H1 (cell line): ENCODE data around the gene SPEN. TPM values are rescaled to one million over a fixed set of nuclear protein-coding genes. Genes with fewer than 3 reads are reported as not detected.

Experiments used
- CTCF ChIP-seq, 3 experiments: IDR thresholded peaks; 1 replicate in 2 of 3; 2 replicates in 1 of 3; pipeline versions ENCODE4 v1.5.1 to v1.6.1; 2011; ENCODE audit warnings: low read length in 3 of 3, mild to moderate bottlenecking in 3 of 3, inconsistent platforms in 2 of 3, low read depth in 1 of 3, moderate library complexity in 1 of 3; ENCODE audit not compliant: insufficient read depth in 1 of 3; ENCODE audit errors: control extremely low read depth in 1 of 3
- E2F6 ChIP-seq: IDR thresholded peaks from 2 replicates; pipeline ENCODE4 v1.6.1; 2012; ENCODE audit warnings: inconsistent platforms
- EP300 ChIP-seq, 2 experiments: IDR thresholded peaks; 1 replicate in 1 of 2; 2 replicates in 1 of 2; pipeline ENCODE4 v1.6.1; 2011 to 2012; ENCODE audit warnings: low read depth in 2 of 2, low read length in 2 of 2, mild to moderate bottlenecking in 2 of 2, borderline replicate concordance in 1 of 2, inconsistent platforms in 1 of 2, moderate library complexity in 1 of 2
- NRF1 ChIP-seq: IDR thresholded peaks from 2 replicates; pipeline ENCODE4 v1.6.1; 2011; ENCODE audit warnings: mild to moderate bottlenecking, low read depth, low read length, improper control_type of control experiment
- RAD21 ChIP-seq, 2 experiments: IDR thresholded peaks in 1 of 2; conservative IDR thresholded peaks in 1 of 2; 2 replicates each; pipeline ENCODE4 v1.6.1; 2011; ENCODE audit warnings: low read depth in 2 of 2, low read length in 2 of 2, improper control_type of control experiment in 1 of 2, inconsistent platforms in 1 of 2, mild to moderate bottlenecking in 1 of 2, moderate library complexity in 1 of 2
- SAP30 ChIP-seq: fragments of 300-600 bp; sonication (generic); IDR thresholded peaks from 2 replicates; pipeline ENCODE4 v1.7.1; 2012; ENCODE audit warnings: low read length, moderate library complexity, mild to moderate bottlenecking, inconsistent platforms; ENCODE audit not compliant: insufficient read depth, insufficient replicate concordance
- TBP ChIP-seq: IDR thresholded peaks from 2 replicates; pipeline ENCODE4 v1.6.1; 2011; ENCODE audit warnings: low read depth, low read length, improper control_type of control experiment
- TCF12 ChIP-seq: IDR thresholded peaks from 2 replicates; pipeline ENCODE4 v1.6.1; 2011; ENCODE audit warnings: low read depth, mild to moderate bottlenecking, low read length
- polyA plus RNA-seq, 7 experiments: library from polyadenylated mRNA; depleted of rRNA in 3 of 7; stranded (reverse) in 5 of 7; unstranded in 2 of 7; fragments of >200 nt in 5 of 7; fragments of 200-250 nt in 2 of 7; gene quantifications; 1 replicate in 5 of 7; 2 replicates in 1 of 7; 4 replicates in 1 of 7; pipeline versions ENCODE4 v1.2.1 to v1.2.3, GENCODE V29; 2011 to 2013; ENCODE audit warnings: missing spikeins in 2 of 7, mixed read lengths in 2 of 7
- total RNA-seq: library from RNA; stranded (reverse); fragmentation: NEBNext Ultra II Directional; extraction: Animal tissue kit (Norgen Biotek cat#: 25700); gene quantifications from 2 replicates; pipeline ENCODE4 v1.2.1, GENCODE V29; 2021

SPEN gene
- total and polyA plus RNA-seq, 2 of the 8 experiments (the other 6 are each of a cell fraction or from before 2014, with no cell fraction given), result 12.5 to 52.1 TPM

- TF ChIP-seq CTCF (IDR thresholded peaks at IDR 0.05; ENCODE audit: control extremely low read depth in 1 of 3, insufficient read depth in 1 of 3, low read depth in 1 of 3, low read length in 3 of 3), result no peak
- no peak for TF ChIP-seq NRF1
- TF ChIP-seq TBP, result no peak
- no peak for TF ChIP-seq E2F6
- no peak for TF ChIP-seq TCF12
- no peak for TF ChIP-seq RAD21 (IDR thresholded peaks at IDR 0.05 in 1 of 2, conservative IDR thresholded peaks at IDR 0.05 in 1 of 2; ENCODE audit: low read depth in 2 of 2, low read length in 2 of 2)
- no peak for TF ChIP-seq SAP30
- no peak for TF ChIP-seq EP300 (IDR thresholded peaks at IDR 0.05; ENCODE audit: borderline replicate concordance in 1 of 2, low read depth in 2 of 2, low read length in 2 of 2)
Observed at GRCh38 chr1:15931884-15932283, 84.4 kb downstream of the SPEN start (continued).
